Liver (tissue), 9 donors: ENCODE results near the gene SCARB1. TPM values are rescaled to one million over a fixed set of nuclear protein-coding genes. Genes with fewer than 3 reads are reported as not detected.

Experiments
- DNase-seq: peaks from one replicate; pipeline ENCODE4 v3.0.0-alpha.2; 2017; ENCODE audit warnings: low spot score
- H3K27ac ChIP-seq, 2 donors: one replicate each; pipeline ENCODE4 v1.7.0; 2013; ENCODE audit warnings: inconsistent platforms in 2 of 2, low read length in 2 of 2, control low read depth in 1 of 2, low read depth in 1 of 2, mild to moderate bottlenecking in 1 of 2
- H3K27me3 ChIP-seq, 4 donors: one replicate each; pipeline versions ENCODE4 v1.6.1 to v1.7.0; 2013; ENCODE audit warnings: low read length in 3 of 4, inconsistent platforms in 1 of 4, mild to moderate bottlenecking in 1 of 4, moderate library complexity in 1 of 4; ENCODE audit not compliant: control insufficient read depth in 4 of 4, insufficient read depth in 4 of 4
- H3K36me3 ChIP-seq, 4 donors: one replicate each; pipeline versions ENCODE4 v1.6.1 to v1.7.0; 2013; ENCODE audit warnings: low read length in 3 of 4, mild to moderate bottlenecking in 3 of 4, low read depth in 1 of 4, moderate library complexity in 1 of 4; ENCODE audit not compliant: control insufficient read depth in 4 of 4, insufficient read depth in 3 of 4
- H3K4me1 ChIP-seq, 4 donors: one replicate each; pipeline versions ENCODE4 v1.6.1 to v1.7.0; 2013; ENCODE audit warnings: low read length in 3 of 4, mild to moderate bottlenecking in 3 of 4, moderate library complexity in 1 of 4; ENCODE audit not compliant: control insufficient read depth in 4 of 4, insufficient read depth in 4 of 4
- H3K4me3 ChIP-seq, 3 donors: one replicate each; pipeline versions ENCODE4 v1.6.1 to v1.7.0; 2013; ENCODE audit warnings: low read length in 3 of 3, control low read depth in 1 of 3, low read depth in 1 of 3, mild to moderate bottlenecking in 1 of 3
- H3K9ac ChIP-seq, 2 donors: one replicate each; pipeline ENCODE4 v1.7.0; 2013; ENCODE audit warnings: low read length in 2 of 2, mild to moderate bottlenecking in 2 of 2, moderate library complexity in 2 of 2, control low read depth in 1 of 2, low read depth in 1 of 2
- H3K9me3 ChIP-seq, 4 donors: one replicate each; pipeline versions ENCODE4 v1.6.1 to v1.7.0; 2013; ENCODE audit warnings: low read length in 3 of 4; ENCODE audit not compliant: control insufficient read depth in 4 of 4
- EGR1 ChIP-seq, 2 donors: IDR thresholded peaks; 2 replicates each; pipeline ENCODE4 v1.6.1; 2016 to 2018; ENCODE audit warnings: antibody characterized with exemption in 2 of 2, low read depth in 2 of 2
- FOXA1 ChIP-seq: IDR thresholded peaks from 2 replicates; pipeline ENCODE4 v1.6.1; 2016; ENCODE audit warnings: antibody characterized with exemption
- FOXA2 ChIP-seq: IDR thresholded peaks from 2 replicates; pipeline ENCODE4 v1.6.1; 2016; ENCODE audit warnings: antibody characterized with exemption
- GABPA ChIP-seq, 2 donors: IDR thresholded peaks in 1 of 2; conservative IDR thresholded peaks in 1 of 2; 2 replicates each; pipeline ENCODE4 v1.6.1; 2016; ENCODE audit warnings: antibody characterized with exemption in 2 of 2, mild to moderate bottlenecking in 1 of 2, moderate library complexity in 1 of 2
- HNF4A ChIP-seq, 2 donors: conservative IDR thresholded peaks; 2 replicates each; pipeline ENCODE4 v1.6.1; 2016; ENCODE audit warnings: antibody characterized with exemption in 2 of 2, mild to moderate bottlenecking in 2 of 2
- HNF4G ChIP-seq: IDR thresholded peaks from 2 replicates; pipeline ENCODE4 v1.6.1; 2016; ENCODE audit warnings: antibody characterized with exemption
- JUND ChIP-seq, 2 donors: IDR thresholded peaks; 2 replicates each; pipeline ENCODE4 v1.6.1; 2016; ENCODE audit warnings: antibody characterized with exemption in 2 of 2
- NR2F2 ChIP-seq: IDR thresholded peaks from 2 replicates; pipeline ENCODE4 v1.6.1; 2016; ENCODE audit warnings: antibody characterized with exemption
- RAD21 ChIP-seq, 2 donors: IDR thresholded peaks; 2 replicates each; pipeline ENCODE4 v1.6.1; 2016; ENCODE audit warnings: antibody characterized with exemption in 2 of 2, mild to moderate bottlenecking in 2 of 2
- RXRA ChIP-seq, 2 donors: IDR thresholded peaks; 2 replicates each; pipeline ENCODE4 v1.6.1; 2017 to 2018; ENCODE audit warnings: antibody characterized with exemption in 2 of 2, mild to moderate bottlenecking in 1 of 2
- SP1 ChIP-seq: IDR thresholded peaks from 2 replicates; pipeline ENCODE4 v1.6.1; 2018; ENCODE audit warnings: antibody characterized with exemption, mild to moderate bottlenecking
- TAF1 ChIP-seq: conservative IDR thresholded peaks from 2 replicates; pipeline ENCODE4 v1.6.1; 2016; ENCODE audit warnings: antibody characterized with exemption, mild to moderate bottlenecking
- YY1 ChIP-seq: IDR thresholded peaks from 2 replicates; pipeline ENCODE4 v1.6.1; 2016; ENCODE audit warnings: antibody characterized with exemption, mild to moderate bottlenecking
- WGBS: extraction: QIAGEN DNeasy Blood & Tissue Kit; methylation state at CpG from one replicate; pipeline ENCODE4 v1.1.7; 2013; 5-methylcytosine and 5-hydroxymethylcytosine counted together
- polyA plus RNA-seq, 2 donors: library from polyadenylated mRNA; stranded (reverse) in 1 of 2; unstranded in 1 of 2; fragments of 200-250 nt in 1 of 2; fragments of >200 nt in 1 of 2; fragmentation: Nextera tagmentation in 1 of 2; extraction: Ambion mirVana in 1 of 2; gene quantifications; one replicate each; pipeline versions ENCODE4 v1.2.1 to v1.2.3, GENCODE V29; 2013 to 2015
- total RNA-seq, 2 donors: library from RNA; depleted of rRNA; stranded (reverse); fragments of >200 nt; gene quantifications; one replicate each; pipeline ENCODE4 v1.2.3, GENCODE V29; 2014
- TF ChIP-seq, protein P1 (sequence below): IDR thresholded peaks from 2 replicates; pipeline ENCODE4 v1.6.1; 2016; ENCODE audit warnings: antibody characterized with exemption
- TF ChIP-seq, protein P2 (sequence below): fragments of 150-350 bp; IDR thresholded peaks from 2 replicates; pipeline ENCODE4 v1.5.1; 2017; ENCODE audit warnings: improper control_type of control experiment, low read depth, low read length; ENCODE audit not compliant: missing input control
- TF ChIP-seq, protein P3 (sequence below): IDR thresholded peaks from 2 replicates; pipeline ENCODE4 v1.6.1; 2016; ENCODE audit warnings: antibody characterized with exemption, mild to moderate bottlenecking
- TF ChIP-seq, protein P4 (sequence below): IDR thresholded peaks from 2 replicates; pipeline ENCODE4 v1.6.1; 2016; ENCODE audit warnings: antibody characterized with exemption
- TF ChIP-seq, protein P5 (sequence below): IDR thresholded peaks from 2 replicates; pipeline ENCODE4 v1.6.1; 2016; ENCODE audit warnings: antibody characterized with exemption
- donor health status: healthy.
- donor health status: healthy.
- donor health status: healthy.
- donor health status: healthy.
- donor health status: healthy.

SCARB1 gene
- total and polyA plus RNA-seq, 4 donors = 85.3 to 289 (median 141) TPM

DNA sequence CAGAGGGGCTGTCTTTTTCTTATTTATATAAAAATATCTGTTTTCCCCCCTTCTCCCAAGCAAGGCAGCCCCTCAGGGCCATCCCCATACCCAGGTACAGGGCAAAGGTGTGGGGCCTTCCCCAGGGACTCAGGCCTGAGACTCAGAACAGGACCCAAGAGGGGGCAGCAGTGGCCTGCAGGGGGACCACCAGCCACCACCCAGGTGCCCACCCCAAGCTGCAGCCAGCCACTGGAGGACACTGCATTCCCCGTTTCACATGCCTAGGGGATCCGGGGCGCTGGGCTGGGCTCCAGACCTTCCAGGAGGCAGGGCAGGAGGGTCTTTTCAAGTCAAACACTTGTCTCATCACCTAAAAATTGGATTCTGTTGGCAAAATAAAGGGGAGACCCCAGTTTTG lies 83.3 kb downstream of the SCARB1 start:
- H3K9ac ChIP-seq = no peak overlapping the region
- H3K36me3 ChIP-seq = peaks cover 1 to 35% (median 16%) of the 10 kb centered on the region in 4 donors
- H3K4me1 ChIP-seq = peaks cover 10 to 36% (median 15%) of the 10 kb centered on the region in 4 donors
- WGBS = 97% methylated on average over 3 of the region's 3 CpGs
- no peak for TF ChIP-seq YY1
- TF ChIP-seq FOXA2 = no peak
- TF ChIP-seq FOXA1 = no peak
- TF ChIP-seq HNF4A (conservative IDR thresholded peaks at IDR 0.05) = no peak
- no peak for TF ChIP-seq HNF4G
- TF ChIP-seq, protein P1, sequence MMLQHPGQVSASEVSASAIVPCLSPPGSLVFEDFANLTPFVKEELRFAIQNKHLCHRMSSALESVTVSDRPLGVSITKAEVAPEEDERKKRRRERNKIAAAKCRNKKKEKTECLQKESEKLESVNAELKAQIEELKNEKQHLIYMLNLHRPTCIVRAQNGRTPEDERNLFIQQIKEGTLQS = no peak
- no peak for TF ChIP-seq GABPA (IDR thresholded peaks at IDR 0.05 in 1 of 2, conservative IDR thresholded peaks at IDR 0.05 in 1 of 2)
- no peak for TF ChIP-seq JUND (IDR thresholded peaks at IDR 0.05)
- no peak for TF ChIP-seq RAD21 (IDR thresholded peaks at IDR 0.05)
- no peak for TF ChIP-seq NR2F2
- TF ChIP-seq, protein P2, sequence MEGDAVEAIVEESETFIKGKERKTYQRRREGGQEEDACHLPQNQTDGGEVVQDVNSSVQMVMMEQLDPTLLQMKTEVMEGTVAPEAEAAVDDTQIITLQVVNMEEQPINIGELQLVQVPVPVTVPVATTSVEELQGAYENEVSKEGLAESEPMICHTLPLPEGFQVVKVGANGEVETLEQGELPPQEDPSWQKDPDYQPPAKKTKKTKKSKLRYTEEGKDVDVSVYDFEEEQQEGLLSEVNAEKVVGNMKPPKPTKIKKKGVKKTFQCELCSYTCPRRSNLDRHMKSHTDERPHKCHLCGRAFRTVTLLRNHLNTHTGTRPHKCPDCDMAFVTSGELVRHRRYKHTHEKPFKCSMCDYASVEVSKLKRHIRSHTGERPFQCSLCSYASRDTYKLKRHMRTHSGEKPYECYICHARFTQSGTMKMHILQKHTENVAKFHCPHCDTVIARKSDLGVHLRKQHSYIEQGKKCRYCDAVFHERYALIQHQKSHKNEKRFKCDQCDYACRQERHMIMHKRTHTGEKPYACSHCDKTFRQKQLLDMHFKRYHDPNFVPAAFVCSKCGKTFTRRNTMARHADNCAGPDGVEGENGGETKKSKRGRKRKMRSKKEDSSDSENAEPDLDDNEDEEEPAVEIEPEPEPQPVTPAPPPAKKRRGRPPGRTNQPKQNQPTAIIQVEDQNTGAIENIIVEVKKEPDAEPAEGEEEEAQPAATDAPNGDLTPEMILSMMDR = no peak
- no peak for TF ChIP-seq TAF1
- no peak for TF ChIP-seq RXRA (IDR thresholded peaks at IDR 0.05)
- TF ChIP-seq, protein P3, sequence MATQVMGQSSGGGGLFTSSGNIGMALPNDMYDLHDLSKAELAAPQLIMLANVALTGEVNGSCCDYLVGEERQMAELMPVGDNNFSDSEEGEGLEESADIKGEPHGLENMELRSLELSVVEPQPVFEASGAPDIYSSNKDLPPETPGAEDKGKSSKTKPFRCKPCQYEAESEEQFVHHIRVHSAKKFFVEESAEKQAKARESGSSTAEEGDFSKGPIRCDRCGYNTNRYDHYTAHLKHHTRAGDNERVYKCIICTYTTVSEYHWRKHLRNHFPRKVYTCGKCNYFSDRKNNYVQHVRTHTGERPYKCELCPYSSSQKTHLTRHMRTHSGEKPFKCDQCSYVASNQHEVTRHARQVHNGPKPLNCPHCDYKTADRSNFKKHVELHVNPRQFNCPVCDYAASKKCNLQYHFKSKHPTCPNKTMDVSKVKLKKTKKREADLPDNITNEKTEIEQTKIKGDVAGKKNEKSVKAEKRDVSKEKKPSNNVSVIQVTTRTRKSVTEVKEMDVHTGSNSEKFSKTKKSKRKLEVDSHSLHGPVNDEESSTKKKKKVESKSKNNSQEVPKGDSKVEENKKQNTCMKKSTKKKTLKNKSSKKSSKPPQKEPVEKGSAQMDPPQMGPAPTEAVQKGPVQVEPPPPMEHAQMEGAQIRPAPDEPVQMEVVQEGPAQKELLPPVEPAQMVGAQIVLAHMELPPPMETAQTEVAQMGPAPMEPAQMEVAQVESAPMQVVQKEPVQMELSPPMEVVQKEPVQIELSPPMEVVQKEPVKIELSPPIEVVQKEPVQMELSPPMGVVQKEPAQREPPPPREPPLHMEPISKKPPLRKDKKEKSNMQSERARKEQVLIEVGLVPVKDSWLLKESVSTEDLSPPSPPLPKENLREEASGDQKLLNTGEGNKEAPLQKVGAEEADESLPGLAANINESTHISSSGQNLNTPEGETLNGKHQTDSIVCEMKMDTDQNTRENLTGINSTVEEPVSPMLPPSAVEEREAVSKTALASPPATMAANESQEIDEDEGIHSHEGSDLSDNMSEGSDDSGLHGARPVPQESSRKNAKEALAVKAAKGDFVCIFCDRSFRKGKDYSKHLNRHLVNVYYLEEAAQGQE = no peak
- no peaks in the 10 kb centered on the region for H3K27me3 ChIP-seq
- H3K27ac ChIP-seq = peak overlapping the region in 1 of 2 donors; percentile 19
- no peaks in the 10 kb centered on the region for H3K9me3 ChIP-seq
- no peak for DNase-seq
- no peak overlapping the region for H3K4me3 ChIP-seq

DNA sequence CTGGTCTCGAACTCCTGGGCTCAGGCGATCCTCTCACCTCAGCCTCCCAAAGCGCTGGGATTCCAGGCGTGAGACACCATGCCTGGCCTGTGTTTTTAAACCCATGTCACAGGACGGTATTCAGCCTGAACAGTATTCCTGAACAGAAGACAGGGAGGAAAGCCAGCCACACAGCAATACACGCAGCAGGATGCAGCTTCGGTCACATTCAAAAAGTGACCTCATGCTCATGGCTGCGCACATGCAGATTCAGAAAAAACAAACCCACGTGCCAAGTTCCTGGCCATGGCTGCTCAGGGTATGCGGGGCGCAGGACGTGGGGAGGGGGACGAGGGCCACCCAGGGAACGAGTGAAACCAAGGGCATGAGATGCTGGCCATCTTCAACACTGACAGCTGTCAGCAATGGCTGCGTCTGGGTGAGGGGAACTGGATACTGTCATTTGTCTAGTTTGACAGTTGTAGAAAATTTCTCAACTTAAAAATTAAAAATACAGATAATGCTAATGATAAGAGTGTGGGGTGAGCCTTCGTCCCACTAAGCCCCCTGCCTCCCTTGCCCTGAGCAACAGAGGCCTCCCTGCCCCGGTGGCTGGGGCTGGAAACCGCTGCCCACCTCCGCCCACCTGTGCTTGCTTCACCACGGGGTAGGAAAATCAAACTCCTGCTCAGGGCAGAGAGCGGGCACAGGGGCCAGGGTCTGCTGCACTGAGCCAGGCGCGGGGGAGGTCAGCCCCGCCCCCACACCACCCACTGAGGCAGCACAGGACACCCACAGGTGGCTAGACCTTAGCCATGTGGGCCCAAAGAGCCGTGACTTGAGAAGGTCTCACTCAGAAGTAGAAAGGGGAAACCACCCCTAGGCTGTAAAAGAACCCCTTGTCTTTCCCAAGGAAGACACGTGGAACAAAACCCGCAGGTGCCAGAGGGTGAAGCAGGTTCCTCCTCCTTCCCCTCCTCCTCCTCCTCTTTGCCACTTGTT lies 84.2 kb downstream of the SCARB1 start:
- 86% methylated on average over 27 of the region's 27 CpGs for WGBS
- H3K36me3 ChIP-seq = peaks cover 0 to 26% (median 11%) of the 10 kb centered on the region in 4 donors
- no peak for DNase-seq
- H3K4me3 ChIP-seq = no peak overlapping the region
- no peaks in the 10 kb centered on the region for H3K9me3 ChIP-seq
- H3K27me3 ChIP-seq = no peaks in the 10 kb centered on the region
- peak overlapping the region; percentile 55 to 90 for H3K27ac ChIP-seq
- H3K4me1 ChIP-seq = peaks cover 12 to 40% (median 24%) of the 10 kb centered on the region in 4 donors
- no peak overlapping the region for H3K9ac ChIP-seq
- TF ChIP-seq HNF4A (conservative IDR thresholded peaks at IDR 0.05) = no peak
- TF ChIP-seq, protein P3 = no peak
- TF ChIP-seq GABPA (IDR thresholded peaks at IDR 0.05 in 1 of 2, conservative IDR thresholded peaks at IDR 0.05 in 1 of 2) = no peak
- no peak for TF ChIP-seq SP1
- TF ChIP-seq, protein P1 = no peak
- no peak for TF ChIP-seq FOXA1
- TF ChIP-seq, protein P4, sequence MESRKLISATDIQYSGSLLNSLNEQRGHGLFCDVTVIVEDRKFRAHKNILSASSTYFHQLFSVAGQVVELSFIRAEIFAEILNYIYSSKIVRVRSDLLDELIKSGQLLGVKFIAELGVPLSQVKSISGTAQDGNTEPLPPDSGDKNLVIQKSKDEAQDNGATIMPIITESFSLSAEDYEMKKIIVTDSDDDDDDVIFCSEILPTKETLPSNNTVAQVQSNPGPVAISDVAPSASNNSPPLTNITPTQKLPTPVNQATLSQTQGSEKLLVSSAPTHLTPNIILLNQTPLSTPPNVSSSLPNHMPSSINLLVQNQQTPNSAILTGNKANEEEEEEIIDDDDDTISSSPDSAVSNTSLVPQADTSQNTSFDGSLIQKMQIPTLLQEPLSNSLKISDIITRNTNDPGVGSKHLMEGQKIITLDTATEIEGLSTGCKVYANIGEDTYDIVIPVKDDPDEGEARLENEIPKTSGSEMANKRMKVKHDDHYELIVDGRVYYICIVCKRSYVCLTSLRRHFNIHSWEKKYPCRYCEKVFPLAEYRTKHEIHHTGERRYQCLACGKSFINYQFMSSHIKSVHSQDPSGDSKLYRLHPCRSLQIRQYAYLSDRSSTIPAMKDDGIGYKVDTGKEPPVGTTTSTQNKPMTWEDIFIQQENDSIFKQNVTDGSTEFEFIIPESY = no peak
- TF ChIP-seq, protein P5, sequence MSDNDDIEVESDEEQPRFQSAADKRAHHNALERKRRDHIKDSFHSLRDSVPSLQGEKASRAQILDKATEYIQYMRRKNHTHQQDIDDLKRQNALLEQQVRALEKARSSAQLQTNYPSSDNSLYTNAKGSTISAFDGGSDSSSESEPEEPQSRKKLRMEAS = no peak
- no peak for TF ChIP-seq HNF4G
- TF ChIP-seq EGR1 (IDR thresholded peaks at IDR 0.05; ENCODE audit: low read depth in 2 of 2) = no peak
